Effector memory CD4-positive, alpha-beta T cell (primary cell): ENCODE measurements around the gene CD244.

Source experiments
- DNase-seq, 3 donors: peaks; one replicate each; pipeline ENCODE4 v3.0.0-alpha.2; 2020
- H3K27ac ChIP-seq: 2 replicates; pipeline ENCODE4 v1.7.0; 2013; ENCODE audit warnings: mild to moderate bottlenecking, low read length, moderate library complexity; ENCODE audit not compliant: insufficient read depth, poor library complexity, severe bottlenecking
- H3K27me3 ChIP-seq: replicated peaks from 2 replicates; pipeline ENCODE4 v1.7.0; 2013; ENCODE audit warnings: mild to moderate bottlenecking, low read length; ENCODE audit not compliant: insufficient read depth, control insufficient read depth, poor library complexity, severe bottlenecking
- H3K36me3 ChIP-seq: 2 replicates; pipeline ENCODE4 v1.7.0; 2013; ENCODE audit warnings: mild to moderate bottlenecking, low read length, moderate library complexity; ENCODE audit not compliant: control insufficient read depth, insufficient read depth
- H3K4me1 ChIP-seq: 2 replicates; pipeline ENCODE4 v1.7.0; 2013; ENCODE audit warnings: low read length, mild to moderate bottlenecking; ENCODE audit not compliant: control insufficient read depth, insufficient read depth, poor library complexity, severe bottlenecking
- H3K4me3 ChIP-seq: 2 replicates; pipeline ENCODE4 v1.7.0; 2013; ENCODE audit warnings: low read length, low read depth, mild to moderate bottlenecking; ENCODE audit not compliant: insufficient read depth, poor library complexity, severe bottlenecking
- H3K9me3 ChIP-seq: 2 replicates; pipeline ENCODE4 v1.7.0; 2013; ENCODE audit warnings: mild to moderate bottlenecking, low read length, moderate library complexity; ENCODE audit not compliant: control insufficient read depth

Gene CD244

GRCh38 chr1:160818207-160818937 lies 44.3 kb downstream of the CD244 start:
- H3K4me1 ChIP-seq = no peaks in the 10 kb centered on the region
- H3K36me3 ChIP-seq = peaks cover 76% of the 10 kb centered on the region
- DNase-seq = no peak
- H3K27me3 ChIP-seq = no peaks in the 10 kb centered on the region
- no peak overlapping the region for H3K4me3 ChIP-seq
- no peak overlapping the region for H3K27ac ChIP-seq
- no peaks in the 10 kb centered on the region for H3K9me3 ChIP-seq

GRCh38 chr1:160814856-160815255 lies 47.8 kb downstream of the CD244 start:
- H3K27me3 ChIP-seq = no peaks in the 10 kb centered on the region
- H3K4me3 ChIP-seq = no peak overlapping the region
- peaks cover 80% of the 10 kb centered on the region for H3K36me3 ChIP-seq
- no peaks in the 10 kb centered on the region for H3K9me3 ChIP-seq
- DNase-seq = no peak
- peaks cover 8% of the 10 kb centered on the region for H3K4me1 ChIP-seq
- no peak overlapping the region for H3K27ac ChIP-seq

- Histone ChIP-seq H3K4me3 (no peak overlapping the region), H3K4me1 (peaks cover 8% of the 10 kb centered on the region), H3K36me3 (peaks cover 77% of the 10 kb centered on the region), H3K9me3 (no peaks in the 10 kb centered on the region), H3K27me3 (no peaks in the 10 kb centered on the region), H3K27ac (no peak overlapping the region)
- DNase-seq = no peak
These were observed 48.4 kb downstream of the CD244 start for GRCh38 chr1:160814316-160814715.

- Histone ChIP-seq H3K9me3 (no peaks in the 10 kb centered on the region), H3K27me3 (no peaks in the 10 kb centered on the region), H3K4me1 (peaks cover 11% of the 10 kb centered on the region), H3K36me3 (peaks cover 74% of the 10 kb centered on the region), H3K27ac (no peak overlapping the region), H3K4me3 (no peak overlapping the region)
- no peak for DNase-seq
These were observed 49.5 kb downstream of the CD244 start for GRCh38 chr1:160813215-160813614.

GRCh38 chr1:160811147-160811546 lies 51.5 kb downstream of the CD244 start:
- DNase-seq = no peak
- Histone ChIP-seq H3K27me3 (no peaks in the 10 kb centered on the region), H3K4me1 (peaks cover 20% of the 10 kb centered on the region), H3K27ac (no peak overlapping the region), H3K4me3 (no peak overlapping the region), H3K9me3 (peaks cover 2% of the 10 kb centered on the region), H3K36me3 (peaks cover 77% of the 10 kb centered on the region)

GRCh38 chr1:160810486-160810885 lies 52.2 kb downstream of the CD244 start:
- H3K9me3 ChIP-seq = peaks cover 5% of the 10 kb centered on the region
- H3K4me1 ChIP-seq = peaks cover 20% of the 10 kb centered on the region
- DNase-seq = no peak
- H3K27ac ChIP-seq = no peak overlapping the region
- peaks cover 74% of the 10 kb centered on the region for H3K36me3 ChIP-seq
- H3K27me3 ChIP-seq = no peaks in the 10 kb centered on the region
- no peak overlapping the region for H3K4me3 ChIP-seq

GRCh38 chr1:160808289-160808688 lies 54.4 kb downstream of the CD244 start:
- H3K36me3 ChIP-seq = peaks cover 57% of the 10 kb centered on the region
- H3K27me3 ChIP-seq = no peaks in the 10 kb centered on the region
- no peak for DNase-seq
- H3K4me1 ChIP-seq = peaks cover 20% of the 10 kb centered on the region
- peaks cover 5% of the 10 kb centered on the region for H3K9me3 ChIP-seq
- no peak overlapping the region for H3K4me3 ChIP-seq
- H3K27ac ChIP-seq = no peak overlapping the region

GRCh38 chr1:160807738-160808137 lies 54.9 kb downstream of the CD244 start:
- peaks cover 5% of the 10 kb centered on the region for H3K9me3 ChIP-seq
- H3K36me3 ChIP-seq = peaks cover 53% of the 10 kb centered on the region
- H3K4me3 ChIP-seq = no peak overlapping the region
- H3K4me1 ChIP-seq = peaks cover 20% of the 10 kb centered on the region
- H3K27me3 ChIP-seq = no peaks in the 10 kb centered on the region
- no peak overlapping the region for H3K27ac ChIP-seq
- DNase-seq = no peak

GRCh38 chr1:160807247-160807646 lies 55.4 kb downstream of the CD244 start:
- Histone ChIP-seq H3K9me3 (peaks cover 5% of the 10 kb centered on the region), H3K27ac (no peak overlapping the region), H3K4me1 (peaks cover 20% of the 10 kb centered on the region), H3K27me3 (no peaks in the 10 kb centered on the region), H3K4me3 (no peak overlapping the region), H3K36me3 (peaks cover 53% of the 10 kb centered on the region)
- DNase-seq = no peak

- Histone ChIP-seq H3K4me1 (peaks cover 24% of the 10 kb centered on the region), H3K9me3 (peaks cover 5% of the 10 kb centered on the region), H3K27me3 (no peaks in the 10 kb centered on the region), H3K36me3 (peaks cover 53% of the 10 kb centered on the region), H3K27ac (no peak overlapping the region), H3K4me3 (no peak overlapping the region)
- DNase-seq = no peak
These were observed 55.9 kb downstream of the CD244 start for GRCh38 chr1:160806784-160807183.
